HG03571 (cell line): ENCODE results near the gene BHLHA15.

Source experiments
- ATAC-seq: cut with Tn5 transposase; IDR thresholded peaks from one replicate; pipeline ENCODE4 v1.9.1; 2021; ENCODE audit not compliant: unreplicated experiment

BHLHA15 gene

GRCh38 chr7:98186452-98187137, 24.6 kb upstream of the BHLHA15 start:
- no peak for ATAC-seq

DNA sequence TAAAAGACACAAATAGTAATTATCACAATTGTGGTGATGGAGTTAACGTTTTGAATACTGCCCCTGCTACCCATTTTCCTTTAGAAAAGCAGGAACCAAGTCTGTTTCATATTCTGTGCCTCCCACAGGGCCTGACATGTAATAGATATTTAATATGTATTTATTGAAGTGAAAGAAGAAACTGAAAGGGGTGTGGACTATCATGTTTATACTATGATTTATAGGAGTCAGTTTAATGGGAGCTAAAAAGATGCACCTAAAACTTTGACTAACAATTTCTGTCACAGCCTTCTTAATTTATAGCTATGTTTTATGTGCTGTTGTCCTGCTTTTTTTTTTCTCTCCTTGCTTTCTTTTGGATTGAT, 24.1 kb upstream of the BHLHA15 start:
- no peak for ATAC-seq

- no peak for ATAC-seq
Observed at GRCh38 chr7:98189559-98189958, 21.7 kb upstream of the BHLHA15 start.

- no peak for ATAC-seq
Observed at GRCh38 chr7:98191668-98192431, 19.4 kb upstream of the BHLHA15 start.

GRCh38 chr7:98192781-98193457, 18.3 kb upstream of the BHLHA15 start:
- no peak for ATAC-seq

DNA sequence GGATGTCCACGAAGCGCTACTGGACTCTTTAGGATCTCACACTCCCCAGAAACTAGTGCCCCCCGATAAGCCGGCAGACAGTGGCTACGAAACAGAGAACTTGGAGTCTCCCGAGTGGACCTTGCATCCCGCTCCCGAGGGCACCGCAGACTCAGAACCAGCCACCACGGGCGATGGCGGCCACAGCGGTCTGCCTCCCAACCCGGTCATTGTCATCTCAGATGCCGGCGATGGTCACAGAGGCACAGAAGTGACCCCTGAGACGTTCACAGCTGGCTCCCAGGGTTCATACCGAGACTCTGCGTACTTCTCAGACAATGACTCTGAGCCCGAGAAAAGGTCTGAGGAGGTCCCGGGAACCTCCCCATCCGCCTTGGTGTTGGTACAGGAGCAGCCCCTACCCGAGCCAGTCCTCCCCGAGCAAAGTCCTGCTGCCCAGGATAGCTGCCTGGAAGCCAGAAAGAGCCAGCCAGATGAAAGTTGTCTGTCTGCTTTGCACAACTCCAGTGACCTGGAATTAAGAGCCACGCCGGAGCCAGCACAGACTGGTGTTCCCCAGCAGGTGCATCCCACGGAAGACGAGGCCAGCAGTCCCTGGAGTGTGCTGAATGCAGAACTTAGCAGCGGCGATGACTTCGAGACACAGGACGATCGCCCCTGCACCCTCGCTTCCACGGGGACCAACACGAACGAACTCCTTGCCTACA, 17.6 kb upstream of the BHLHA15 start:
- no peak for ATAC-seq

DNA sequence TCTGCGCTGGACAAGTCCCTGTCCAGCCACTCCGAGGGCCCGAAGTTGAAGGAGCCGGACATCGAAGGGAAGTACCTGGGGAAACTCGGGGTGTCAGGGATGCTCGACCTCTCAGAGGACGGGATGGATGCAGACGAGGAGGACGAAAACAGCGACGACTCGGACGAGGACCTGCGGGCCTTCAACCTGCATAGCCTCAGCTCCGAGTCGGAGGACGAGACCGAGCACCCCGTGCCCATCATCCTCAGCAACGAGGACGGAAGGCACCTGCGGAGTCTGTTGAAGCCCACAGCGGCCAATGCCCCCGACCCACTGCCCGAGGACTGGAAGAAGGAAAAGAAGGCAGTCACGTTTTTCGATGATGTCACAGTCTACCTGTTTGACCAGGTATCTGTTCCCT, 17.1 kb upstream of the BHLHA15 start:
- no peak for ATAC-seq

GRCh38 chr7:98194672-98195457, 16.4 kb upstream of the BHLHA15 start:
- no peak for ATAC-seq

DNA sequence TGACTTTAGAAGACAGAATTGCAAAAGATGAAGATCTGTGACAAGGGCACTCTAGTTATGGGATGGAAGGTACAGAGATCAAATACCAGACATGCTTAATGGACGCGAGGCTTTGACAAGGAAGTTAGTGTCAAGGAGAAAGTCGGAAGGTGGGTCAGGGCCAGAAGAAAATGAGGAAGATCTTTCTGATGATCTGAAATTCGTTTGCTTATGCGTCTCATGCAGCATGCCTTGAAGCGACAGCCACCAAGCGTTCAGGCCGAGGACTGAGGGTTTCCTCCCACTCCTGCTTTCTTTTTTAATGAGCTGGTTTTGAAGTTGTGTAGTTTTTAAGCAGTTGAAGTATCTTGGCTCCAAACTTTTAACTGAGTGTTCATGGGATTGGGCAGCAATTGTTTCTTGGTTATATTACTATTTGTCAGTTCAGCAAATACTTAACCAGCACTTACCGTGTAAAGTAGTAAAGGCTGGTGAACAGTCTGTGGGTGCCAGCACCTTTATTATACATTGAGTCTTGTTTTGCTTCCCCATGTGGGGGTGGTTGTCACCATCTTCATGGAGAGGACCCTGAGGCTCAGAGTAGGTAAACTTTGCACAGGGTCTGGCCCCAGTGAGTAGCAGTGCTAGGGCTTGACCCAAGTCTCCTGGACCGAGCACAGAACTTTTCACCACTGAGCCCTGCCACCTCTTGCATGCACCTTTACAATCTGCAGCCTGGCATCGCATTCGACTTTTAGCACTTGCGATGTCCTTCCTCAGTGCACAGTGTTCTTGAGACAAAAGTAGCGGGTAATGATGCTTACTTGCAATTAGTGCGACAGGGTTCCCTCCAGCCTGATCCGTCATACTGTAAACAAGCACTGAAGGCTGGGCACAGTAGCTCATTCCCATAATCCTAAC, 14.3 kb upstream of the BHLHA15 start:
- no peak for ATAC-seq

DNA sequence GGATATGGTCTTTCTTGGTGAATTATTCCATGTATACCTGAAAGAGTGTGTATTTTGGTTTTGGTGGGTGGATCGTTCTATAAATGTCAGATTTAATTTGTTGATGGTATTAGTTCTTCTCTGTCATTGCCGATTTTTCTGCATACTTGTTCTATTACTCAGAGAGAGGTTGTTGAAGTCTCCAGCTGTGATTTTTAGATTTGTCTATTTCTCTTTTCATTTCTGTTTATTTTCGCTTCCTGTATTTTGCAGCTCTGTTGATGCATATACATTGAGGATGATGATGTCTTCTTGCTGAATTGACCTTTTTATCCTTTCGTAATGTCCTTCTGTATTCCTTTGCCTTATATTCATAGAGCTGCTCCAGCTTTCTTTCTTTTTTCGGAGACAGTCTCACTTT, 12.1 kb upstream of the BHLHA15 start:
- ATAC-seq: no peak

DNA sequence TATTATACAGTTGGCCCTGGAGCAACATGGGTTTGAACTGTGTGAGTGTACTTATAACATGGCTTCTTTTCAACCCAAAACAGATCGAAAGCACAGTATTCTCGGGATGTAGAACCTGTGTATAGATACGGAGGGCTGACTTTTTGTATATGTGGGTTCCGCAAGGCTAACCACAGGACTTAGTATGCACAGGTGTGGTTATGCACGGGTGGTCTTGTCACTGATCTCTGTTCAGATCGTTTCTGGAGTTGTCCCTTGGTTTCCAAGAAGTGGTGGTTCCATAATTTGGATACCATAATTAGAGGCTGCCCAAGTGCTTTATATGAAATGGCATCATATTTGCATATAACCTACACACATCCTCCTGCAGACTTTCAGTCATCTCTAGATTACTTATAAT, 10.9 kb upstream of the BHLHA15 start:
- no peak for ATAC-seq

- ATAC-seq: peak; percentile 94
Observed at GRCh38 chr7:98202367-98203195, 8.7 kb upstream of the BHLHA15 start.

DNA sequence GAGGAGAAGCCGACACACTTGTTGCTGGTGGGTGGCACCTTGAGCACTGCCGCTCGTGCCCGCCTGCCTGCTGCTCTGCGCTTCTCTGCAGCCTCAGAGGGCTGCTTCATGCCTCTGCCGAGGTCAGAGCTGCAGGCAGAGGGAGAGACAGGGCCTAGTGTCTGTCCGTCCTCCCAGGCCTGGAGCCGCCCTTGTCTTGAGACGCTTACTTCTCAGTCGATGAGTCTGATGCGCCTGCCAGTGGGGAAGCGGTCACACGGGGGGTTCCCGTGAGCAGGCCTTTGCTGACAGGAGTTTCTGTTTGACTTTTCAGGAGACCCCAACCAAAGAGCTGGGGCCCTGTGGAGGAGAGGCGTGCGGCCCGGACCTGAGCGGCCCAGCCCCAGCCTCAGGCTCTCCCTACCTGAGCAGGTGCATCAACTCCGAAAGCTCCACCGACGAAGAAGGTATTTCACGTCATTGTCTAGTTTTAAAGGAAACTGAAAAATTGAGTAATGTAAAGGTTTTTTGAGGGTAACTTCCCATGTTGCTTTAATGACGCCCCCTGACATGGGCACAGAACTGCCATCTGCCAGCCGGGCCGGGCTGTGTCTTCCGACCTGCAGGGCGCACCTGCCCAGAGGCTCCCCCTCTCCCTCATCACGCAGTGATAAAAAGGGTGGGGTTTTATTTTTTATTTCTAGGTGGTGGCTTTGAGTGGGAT, 7.8 kb upstream of the BHLHA15 start:
- no peak for ATAC-seq

- ATAC-seq: no peak
Observed at GRCh38 chr7:98203964-98204605, 7.2 kb upstream of the BHLHA15 start.

- ATAC-seq: no peak
Observed at GRCh38 chr7:98204670-98205069, 6.6 kb upstream of the BHLHA15 start.

DNA sequence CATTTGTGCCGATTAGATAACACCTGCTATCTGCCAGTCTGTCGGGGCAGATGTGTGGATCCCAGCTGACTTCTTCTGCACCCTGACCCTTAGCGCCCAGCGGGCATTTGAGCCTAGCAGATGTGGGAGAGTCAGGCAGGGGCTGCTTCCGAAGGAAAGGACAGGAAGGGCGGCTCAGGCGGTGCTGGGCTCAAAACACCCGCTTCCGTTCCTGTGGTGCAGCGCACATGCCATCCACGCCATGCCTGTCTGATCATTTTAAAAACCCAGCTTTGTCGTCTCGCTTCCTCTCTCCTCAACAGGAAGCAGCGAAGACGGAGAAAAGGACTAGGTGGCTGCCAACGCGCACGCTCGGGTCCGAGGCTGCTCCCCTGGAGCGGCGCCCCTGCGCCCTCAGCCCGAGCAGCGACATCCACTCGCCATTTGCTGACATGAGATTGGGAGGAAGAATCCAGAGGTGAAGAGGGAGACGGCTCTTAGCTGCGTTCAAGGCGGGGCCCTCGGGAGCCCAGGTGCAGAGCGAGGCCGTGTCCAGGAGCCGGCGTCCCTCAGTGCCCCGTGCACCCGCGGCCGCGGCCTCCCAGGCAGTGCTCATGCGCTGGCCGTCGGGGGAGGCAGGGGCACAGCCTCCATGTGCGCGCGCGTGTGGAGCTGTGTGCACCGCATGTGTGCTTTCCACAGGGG, 5.9 kb upstream of the BHLHA15 start:
- ATAC-seq: no peak
